Loucy (cell line): ENCODE data around the gene CMC2.

Experiments used
- H2AFZ ChIP-seq: fragments of 200-600 bp; sonication (generic); 2 replicates; pipeline ENCODE4 v1.6.0; 2016; ENCODE audit warnings: antibody characterized with exemption, mild to moderate bottlenecking, low read length, moderate library complexity
- H3F3A ChIP-seq: fragments of 200-600 bp; 2 replicates; pipeline ENCODE4 v1.6.0; 2016; ENCODE audit warnings: antibody characterized with exemption, low read depth, mild to moderate bottlenecking
- H3K27me3 ChIP-seq: fragments of 200-600 bp; sonication (generic); 2 replicates; pipeline ENCODE4 v1.6.1; 2014; ENCODE audit warnings: low read length, mild to moderate bottlenecking; ENCODE audit not compliant: insufficient read depth, poor library complexity, severe bottlenecking
- H3K36me3 ChIP-seq: fragments of 200-600 bp; sonication (generic); 2 replicates; pipeline ENCODE4 v1.6.1; 2016; ENCODE audit warnings: low read length; ENCODE audit not compliant: insufficient read depth
- H3K4me1 ChIP-seq: fragments of 200-600 bp; sonication (generic); 2 replicates; pipeline ENCODE4 v1.5.1; 2014; ENCODE audit warnings: low read length, mild to moderate bottlenecking; ENCODE audit not compliant: insufficient read depth, poor library complexity, severe bottlenecking
- H3K4me2 ChIP-seq: fragments of 200-600 bp; sonication (generic); 2 replicates; pipeline ENCODE4 v1.6.0; 2014; ENCODE audit warnings: antibody characterized with exemption, low read length, low read depth, mild to moderate bottlenecking; ENCODE audit not compliant: poor library complexity, severe bottlenecking
- H3K4me3 ChIP-seq: fragments of 200-600 bp; sonication (generic); 2 replicates; pipeline ENCODE4 v1.5.1; 2014; ENCODE audit warnings: low read length, mild to moderate bottlenecking, mixed read lengths; ENCODE audit not compliant: poor library complexity, severe bottlenecking
- H3K79me2 ChIP-seq: fragments of 200-600 bp; sonication (generic); 2 replicates; pipeline ENCODE4 v1.6.1; 2014; ENCODE audit warnings: low read length; ENCODE audit not compliant: insufficient read depth
- H3K9ac ChIP-seq: fragments of 200-600 bp; sonication (generic); 2 replicates; pipeline ENCODE4 v1.6.0; 2014; ENCODE audit warnings: mild to moderate bottlenecking, low read depth, low read length, moderate library complexity; ENCODE audit not compliant: poor library complexity, severe bottlenecking
- H3K9me2 ChIP-seq: fragments of 200-600 bp; sonication (generic); replicated peaks from 2 replicates; pipeline ENCODE4 v1.6.1; 2016; ENCODE audit warnings: low read depth, low read length, mixed read lengths
- H3K9me3 ChIP-seq: fragments of 200-600 bp; sonication (generic); 2 replicates; pipeline ENCODE4 v1.6.1; 2014; ENCODE audit warnings: mild to moderate bottlenecking, antibody characterized with exemption, low read length, low read depth; ENCODE audit not compliant: insufficient read depth
- H4K20me1 ChIP-seq: fragments of 200-600 bp; sonication (generic); 2 replicates; pipeline ENCODE4 v1.6.0; 2014; ENCODE audit warnings: antibody characterized with exemption, low read length, mild to moderate bottlenecking; ENCODE audit not compliant: insufficient read depth, poor library complexity, severe bottlenecking
- EZH2phosphoT487 ChIP-seq: fragments of 200-600 bp; IDR thresholded peaks from 2 replicates; pipeline ENCODE4 v1.6.1; 2018; ENCODE audit warnings: antibody characterized with exemption, mild to moderate bottlenecking, moderate library complexity, borderline replicate concordance
- TF ChIP-seq, protein P1 (sequence below): fragments of 200-600 bp; sonication (generic); conservative IDR thresholded peaks from 2 replicates; pipeline ENCODE4 v1.5.1; 2014; ENCODE audit warnings: mild to moderate bottlenecking, antibody characterized with exemption, low read length

The CMC2 gene

DNA sequence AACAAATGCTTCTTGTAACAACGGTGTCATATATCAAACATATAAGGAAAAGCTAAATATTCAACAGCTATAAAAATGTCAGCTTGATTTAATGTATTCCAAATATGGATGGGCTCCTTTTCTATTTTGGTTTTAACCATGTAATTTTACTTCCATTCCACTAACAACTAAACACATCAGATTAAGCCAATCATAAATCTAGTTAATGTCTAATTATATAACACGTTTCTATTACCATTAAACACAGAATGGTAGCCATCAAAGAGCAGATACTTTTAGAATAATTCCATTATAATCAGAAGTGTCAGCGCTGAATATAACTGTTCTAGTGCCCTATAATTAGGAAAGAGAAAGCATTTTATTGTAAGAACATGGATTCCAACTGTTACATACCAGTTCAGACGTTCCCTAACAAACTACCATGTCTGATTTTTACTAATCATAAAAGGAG is 10.0 kb downstream of the CMC2 start:
- Histone ChIP-seq H3K36me3 (peaks cover 14% of the 10 kb centered on the region; the same call in 1 of the 2 replicates), H3K4me3 (peak overlapping the region; percentile 58), H4K20me1 (peaks cover 23% of the 10 kb centered on the region), H3K79me2 (peaks cover 99% of the 10 kb centered on the region), H3K9me2 (no peaks in the 10 kb centered on the region), H3K27me3 (no peaks in the 10 kb centered on the region), H3K4me2 (peak overlapping the region; percentile 72), H3F3A (no peaks in the 10 kb centered on the region), H3K9ac (peak overlapping the region; percentile 36), H3K9me3 (no peaks in the 10 kb centered on the region), H3K4me1 (peaks cover 31% of the 10 kb centered on the region), H2AFZ (no peak overlapping the region)
- TF ChIP-seq, protein P1, sequence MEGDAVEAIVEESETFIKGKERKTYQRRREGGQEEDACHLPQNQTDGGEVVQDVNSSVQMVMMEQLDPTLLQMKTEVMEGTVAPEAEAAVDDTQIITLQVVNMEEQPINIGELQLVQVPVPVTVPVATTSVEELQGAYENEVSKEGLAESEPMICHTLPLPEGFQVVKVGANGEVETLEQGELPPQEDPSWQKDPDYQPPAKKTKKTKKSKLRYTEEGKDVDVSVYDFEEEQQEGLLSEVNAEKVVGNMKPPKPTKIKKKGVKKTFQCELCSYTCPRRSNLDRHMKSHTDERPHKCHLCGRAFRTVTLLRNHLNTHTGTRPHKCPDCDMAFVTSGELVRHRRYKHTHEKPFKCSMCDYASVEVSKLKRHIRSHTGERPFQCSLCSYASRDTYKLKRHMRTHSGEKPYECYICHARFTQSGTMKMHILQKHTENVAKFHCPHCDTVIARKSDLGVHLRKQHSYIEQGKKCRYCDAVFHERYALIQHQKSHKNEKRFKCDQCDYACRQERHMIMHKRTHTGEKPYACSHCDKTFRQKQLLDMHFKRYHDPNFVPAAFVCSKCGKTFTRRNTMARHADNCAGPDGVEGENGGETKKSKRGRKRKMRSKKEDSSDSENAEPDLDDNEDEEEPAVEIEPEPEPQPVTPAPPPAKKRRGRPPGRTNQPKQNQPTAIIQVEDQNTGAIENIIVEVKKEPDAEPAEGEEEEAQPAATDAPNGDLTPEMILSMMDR: no peak
- TF ChIP-seq EZH2phosphoT487: no peak

DNA sequence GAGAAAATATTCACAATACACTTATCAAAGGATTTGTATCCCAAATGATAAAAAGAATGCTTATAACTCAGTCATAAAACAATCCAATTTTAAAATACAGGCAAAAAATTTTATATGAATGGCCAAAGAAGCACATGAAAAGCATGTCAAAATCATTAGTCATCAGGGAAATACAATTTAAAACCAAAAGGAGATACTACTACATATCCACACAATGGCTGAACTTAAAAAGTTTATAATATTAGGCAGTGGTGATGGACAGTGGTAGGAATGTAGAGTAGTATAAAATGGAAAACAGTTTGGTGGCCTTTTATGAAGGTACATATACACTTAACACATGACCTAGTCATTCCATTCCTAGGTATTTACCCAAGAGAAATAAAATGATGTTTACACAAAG is 12.2 kb downstream of the CMC2 start:
- H3K79me2 ChIP-seq: peaks cover 97% of the 10 kb centered on the region

DNA sequence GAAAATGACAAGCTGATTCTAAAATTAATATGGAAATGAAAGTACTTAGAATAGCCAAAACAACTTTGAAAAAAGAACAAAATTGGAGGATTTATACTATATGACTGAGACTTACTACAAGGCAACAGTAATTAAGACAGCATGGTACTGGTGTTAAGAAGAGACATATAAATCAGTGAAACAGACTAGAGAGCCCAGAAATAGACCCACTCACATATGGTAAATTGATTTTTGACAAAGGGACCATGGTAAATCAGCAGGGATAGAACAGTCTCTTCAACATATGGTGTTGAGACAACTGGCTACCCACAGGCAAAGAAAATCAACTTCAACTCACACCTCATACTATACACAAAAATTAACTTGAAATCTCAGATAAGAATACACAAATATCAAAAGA is 12.9 kb downstream of the CMC2 start:
- H3K4me1 ChIP-seq: peaks cover 18% of the 10 kb centered on the region
- H2AFZ ChIP-seq: no peak overlapping the region
- H3K4me3 ChIP-seq: no peak overlapping the region
- peaks cover 28% of the 10 kb centered on the region; the same call in 1 of the 2 replicates for H3K36me3 ChIP-seq
- H3K9ac ChIP-seq: no peak overlapping the region
- peaks cover 94% of the 10 kb centered on the region for H3K79me2 ChIP-seq
- no peak for TF ChIP-seq EZH2phosphoT487
- TF ChIP-seq, protein P1: no peak
- H4K20me1 ChIP-seq: peaks cover 20% of the 10 kb centered on the region
- no peaks in the 10 kb centered on the region for H3K27me3 ChIP-seq
- no peaks in the 10 kb centered on the region for H3K9me2 ChIP-seq
- H3K9me3 ChIP-seq: no peaks in the 10 kb centered on the region
- no peaks in the 10 kb centered on the region for H3F3A ChIP-seq
- H3K4me2 ChIP-seq: no peak overlapping the region

More for the DNA sequence above, 12.2 kb downstream of the CMC2 start:
- Histone ChIP-seq H3K4me2 (no peak overlapping the region), H3K9me2 (no peaks in the 10 kb centered on the region), H3K4me1 (peaks cover 23% of the 10 kb centered on the region), H3F3A (no peaks in the 10 kb centered on the region), H2AFZ (no peak overlapping the region), H3K9me3 (no peaks in the 10 kb centered on the region), H3K9ac (no peak overlapping the region), H3K27me3 (no peaks in the 10 kb centered on the region), H3K4me3 (no peak overlapping the region), H4K20me1 (peaks cover 20% of the 10 kb centered on the region), H3K36me3 (peaks cover 28% of the 10 kb centered on the region; the same call in 1 of the 2 replicates)
- no peak for TF ChIP-seq EZH2phosphoT487
- TF ChIP-seq, protein P1: no peak
